GM19452 (cell line): ENCODE measurements around the gene ECE2.
"Not testable (repeated sequence)": the region's sequence is repeated elsewhere in the genome, so short reads cannot be mapped to it uniquely, and the experiment has no call there.

Source experiments
- ATAC-seq: cut with Tn5 transposase; IDR thresholded peaks from one replicate; pipeline ENCODE4 v1.9.1; 2021; ENCODE audit not compliant: unreplicated experiment

The ECE2 gene

GRCh38 chr3:184262764-184263179, 13.1 kb upstream of the ECE2 start:
- no peak for ATAC-seq

GRCh38 chr3:184267249-184267648, 8.6 kb upstream of the ECE2 start:
- not testable (repeated sequence) for ATAC-seq

GRCh38 chr3:184272269-184272668, 3.6 kb upstream of the ECE2 start:
- ATAC-seq, result no peak

- no peak for ATAC-seq
Observed at GRCh38 chr3:184275381-184275701, 481 bp upstream of the ECE2 start.

- ATAC-seq, result no peak
Observed at GRCh38 chr3:184277366-184277765, 1.5 kb downstream of the ECE2 start.

- no peak for ATAC-seq
Observed at GRCh38 chr3:184282941-184283340, 7.1 kb downstream of the ECE2 start.

GRCh38 chr3:184283681-184284080, 7.9 kb downstream of the ECE2 start:
- ATAC-seq, result no peak

GRCh38 chr3:184284696-184285095, 8.9 kb downstream of the ECE2 start:
- ATAC-seq, result no peak

GRCh38 chr3:184289426-184289938, 13.7 kb downstream of the ECE2 start:
- ATAC-seq, result no peak

GRCh38 chr3:184290331-184290730, 14.5 kb downstream of the ECE2 start:
- ATAC-seq, result no peak

- no peak for ATAC-seq
Observed at GRCh38 chr3:184291044-184291737, 15.4 kb downstream of the ECE2 start.

GRCh38 chr3:184291738-184292445, 16.1 kb downstream of the ECE2 start:
- ATAC-seq, result no peak

GRCh38 chr3:184295771-184296170, 19.9 kb downstream of the ECE2 start:
- no peak for ATAC-seq

- ATAC-seq, result no peak
Observed at GRCh38 chr3:184296616-184297015, 20.8 kb downstream of the ECE2 start.

- ATAC-seq, result peak; percentile 92
Observed at GRCh38 chr3:184298759-184299487, 23.1 kb downstream of the ECE2 start, which contains the start of gene PSMD2. TSS of gene PSMD2 (plus strand) at chr3:184299241. CDS start at chr3:184299267, 26 bp downstream.

- ATAC-seq, result no peak
Observed at GRCh38 chr3:184299488-184300377, 23.9 kb downstream of the ECE2 start.

- no peak for ATAC-seq
Observed at GRCh38 chr3:184300378-184300720, 24.5 kb downstream of the ECE2 start.

- no peak for ATAC-seq
Observed at GRCh38 chr3:184305577-184305976, 29.8 kb downstream of the ECE2 start.

- ATAC-seq, result no peak
Observed at GRCh38 chr3:184306341-184306972, 30.6 kb downstream of the ECE2 start.

GRCh38 chr3:184307915-184308314, 32.1 kb downstream of the ECE2 start:
- ATAC-seq, result no peak
